GM12891 (cell line): ENCODE data around the gene BCDIN3D.

Experiments used
- DNase-seq: peaks from one replicate; pipeline ENCODE4 v3.0.0; 2011; ENCODE audit warnings: low spot score; ENCODE audit not compliant: insufficient read length
- FAIRE-seq: peaks from 2 replicates; lab custom pipeline; 2011; peaks lifted over from hg19 to GRCh38; lab: Jason Lieb, UNC
- PAX5 ChIP-seq: IDR thresholded peaks from 2 replicates; pipeline ENCODE4 v1.6.1; 2011; ENCODE audit warnings: low read length, moderate library complexity, mild to moderate bottlenecking; ENCODE audit not compliant: insufficient read depth, severe bottlenecking
- POLR2A ChIP-seq: IDR thresholded peaks from 2 replicates; pipeline ENCODE4 v1.6.1; 2011; ENCODE audit warnings: low read depth, low read length, control low read depth
- POLR2AphosphoS5 ChIP-seq: IDR thresholded peaks from 2 replicates; pipeline ENCODE4 v1.6.1; 2011; ENCODE audit warnings: low read depth, low read length, control low read depth
- POU2F2 ChIP-seq: IDR thresholded peaks from 2 replicates; pipeline ENCODE4 v1.6.1; 2011; ENCODE audit warnings: low read depth, mild to moderate bottlenecking, control low read depth, low read length, moderate library complexity
- SPI1 ChIP-seq: IDR thresholded peaks from 2 replicates; pipeline ENCODE4 v1.6.1; 2011; ENCODE audit warnings: low read depth, low read length, control low read depth
- TAF1 ChIP-seq: IDR thresholded peaks from 2 replicates; pipeline ENCODE4 v1.6.1; 2011; ENCODE audit warnings: low read depth, low read length, control low read depth

The BCDIN3D gene

DNA sequence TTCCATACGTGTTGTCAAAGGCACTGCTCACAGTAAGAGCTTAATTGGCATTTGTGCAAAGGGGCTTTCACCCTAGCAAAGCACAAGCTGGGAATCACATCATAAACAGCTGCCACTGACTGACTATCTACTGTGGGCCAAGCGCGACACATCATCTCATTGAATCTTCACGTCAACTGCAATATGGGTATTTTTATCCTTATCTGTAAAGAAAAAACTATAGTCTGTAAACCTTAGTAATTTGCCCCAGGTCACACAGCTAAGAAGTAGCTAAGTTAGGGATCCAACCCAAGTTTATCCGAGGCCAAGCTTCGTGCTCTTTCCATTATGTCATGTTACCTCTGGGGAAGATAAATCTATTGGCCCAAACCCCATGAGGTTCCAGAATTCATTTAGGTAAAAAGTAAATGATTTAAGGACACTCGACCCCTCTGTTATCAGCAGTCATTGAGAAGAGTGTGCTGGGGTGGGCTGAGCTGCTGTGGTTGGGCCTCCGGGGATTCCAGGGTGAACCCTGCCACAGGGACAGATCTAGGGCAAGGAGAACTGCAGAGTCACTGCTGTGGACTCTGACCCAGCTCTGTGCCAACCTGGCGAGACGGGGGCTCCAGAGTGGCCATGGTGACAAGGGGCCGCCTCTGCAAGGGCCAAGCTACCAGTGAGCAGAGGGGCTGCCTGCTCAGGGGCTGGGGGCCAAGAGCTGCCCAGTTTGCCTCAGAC, 42.3 kb downstream of the BCDIN3D start:
- TF ChIP-seq SPI1 (no peak), PAX5 (no peak), POLR2A (no peak), POU2F2 (no peak), TAF1 (no peak), POLR2AphosphoS5 (no peak)
- DNase-seq (no peak), FAIRE-seq (no peak)

DNA sequence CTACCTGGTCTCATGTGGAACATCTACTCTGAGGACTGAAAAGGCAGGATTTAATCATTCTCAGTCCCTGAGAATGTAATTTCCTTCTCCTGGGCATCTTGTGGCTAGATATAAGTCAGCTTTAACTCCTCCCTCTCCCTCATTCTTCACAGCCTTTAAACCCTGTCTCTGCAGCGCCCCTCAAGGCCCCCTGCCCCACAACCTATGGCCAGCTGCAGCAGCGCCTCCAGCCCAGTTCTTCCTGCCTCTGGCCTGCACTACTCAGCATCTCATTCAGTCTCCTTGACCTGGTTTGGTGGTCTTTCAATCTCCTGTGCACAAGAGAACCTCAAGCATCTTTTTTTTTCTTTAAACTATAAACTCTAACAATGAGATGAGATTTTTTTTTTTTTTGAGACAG, 44.0 kb downstream of the BCDIN3D start:
- FAIRE-seq = no peak
- DNase-seq = no peak
- TF ChIP-seq PAX5 (no peak), SPI1 (no peak), POLR2A (no peak), POU2F2 (no peak), TAF1 (no peak), POLR2AphosphoS5 (no peak)

DNA sequence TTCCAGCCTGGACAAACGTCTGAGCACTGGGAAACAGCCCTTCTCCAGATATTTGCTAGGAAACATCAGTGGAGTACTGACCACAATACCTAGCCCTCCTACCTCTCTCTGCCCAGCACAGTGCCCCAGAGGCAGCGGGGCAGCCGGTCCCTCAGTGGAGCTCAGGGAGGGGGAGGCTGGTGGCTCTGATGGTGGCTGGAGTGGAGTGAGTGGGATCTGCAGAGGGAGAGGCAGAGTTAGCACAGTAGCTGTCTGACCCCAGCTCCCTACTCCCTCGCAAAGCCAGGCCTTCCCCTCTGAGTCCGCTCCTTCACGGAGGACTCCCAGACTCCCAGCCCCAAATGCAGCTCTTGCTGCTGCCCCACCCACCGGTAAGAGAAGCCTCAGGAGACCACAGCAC, 44.7 kb downstream of the BCDIN3D start:
- DNase-seq (no peak), FAIRE-seq (no peak)
- TF ChIP-seq POU2F2 (no peak), POLR2AphosphoS5 (no peak), TAF1 (no peak), PAX5 (no peak), SPI1 (no peak), POLR2A (no peak)

DNA sequence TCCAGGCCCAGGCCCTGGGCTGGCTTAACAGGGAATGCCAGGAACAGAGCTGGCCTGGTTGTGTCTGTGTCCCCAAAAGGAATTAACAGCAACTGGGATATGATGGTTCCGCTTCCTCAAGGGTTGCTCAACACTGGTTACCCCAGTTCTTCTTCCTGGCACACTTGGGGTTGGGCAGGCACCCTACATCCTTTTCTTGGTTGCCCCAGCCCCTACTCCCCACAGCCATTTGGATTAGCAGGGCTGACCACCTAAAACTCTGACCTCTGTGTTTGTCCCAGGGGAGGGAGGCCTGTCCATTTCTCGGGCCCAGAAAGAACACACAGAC, 45.5 kb downstream of the BCDIN3D start:
- no peak for DNase-seq
- TF ChIP-seq PAX5 (no peak), POLR2AphosphoS5 (no peak), POLR2A (no peak), TAF1 (no peak), POU2F2 (no peak), SPI1 (no peak)
- no peak for FAIRE-seq

DNA sequence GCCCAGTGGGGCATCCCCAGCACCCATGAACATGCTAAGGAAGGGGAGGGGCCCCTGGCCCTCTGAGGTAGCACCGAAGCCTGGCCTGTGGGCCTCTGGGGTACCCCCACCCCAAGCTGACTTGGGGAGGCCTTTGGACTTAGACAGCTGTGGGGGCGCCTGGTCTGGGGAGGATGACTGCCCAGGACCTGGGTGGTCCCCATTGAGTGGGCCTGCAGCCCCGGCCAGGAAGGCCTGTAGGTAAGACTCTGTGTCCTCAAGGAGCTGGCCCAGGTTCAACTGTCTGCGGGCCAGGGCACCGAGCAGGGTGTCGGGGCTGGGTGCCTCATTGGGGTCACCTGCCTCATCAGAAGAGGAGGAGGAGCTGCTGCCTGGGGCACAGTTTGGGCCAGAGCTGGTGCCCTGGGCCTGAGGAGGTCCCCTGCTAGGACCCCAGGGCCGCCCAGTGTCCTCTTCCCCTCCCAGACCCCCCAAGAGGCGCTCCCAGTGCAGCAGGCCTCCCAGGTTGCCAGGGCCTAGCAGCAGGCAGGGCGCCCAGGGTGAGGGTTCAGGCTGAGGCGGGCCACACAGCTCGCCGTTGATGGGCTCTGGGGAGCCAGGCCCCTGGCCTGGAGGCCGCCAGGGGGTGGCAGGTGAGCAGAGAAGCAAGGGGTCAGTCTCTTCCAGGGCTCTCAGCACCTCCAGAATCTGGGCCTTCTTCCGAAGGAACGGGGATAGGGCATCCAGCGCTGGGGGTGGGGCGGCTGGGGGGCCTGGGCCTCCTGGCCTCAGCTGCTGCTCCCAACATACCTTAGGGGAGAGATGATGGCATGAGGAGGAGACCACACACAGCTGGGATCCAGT, 46.1 kb downstream of the BCDIN3D start:
- TF ChIP-seq POLR2AphosphoS5 = no peak
- no peak for TF ChIP-seq PAX5
- no peak for TF ChIP-seq POLR2A
- no peak for TF ChIP-seq SPI1
- no peak for TF ChIP-seq POU2F2
- TF ChIP-seq TAF1 = no peak
- DNase-seq = no peak
- no peak for FAIRE-seq

DNA sequence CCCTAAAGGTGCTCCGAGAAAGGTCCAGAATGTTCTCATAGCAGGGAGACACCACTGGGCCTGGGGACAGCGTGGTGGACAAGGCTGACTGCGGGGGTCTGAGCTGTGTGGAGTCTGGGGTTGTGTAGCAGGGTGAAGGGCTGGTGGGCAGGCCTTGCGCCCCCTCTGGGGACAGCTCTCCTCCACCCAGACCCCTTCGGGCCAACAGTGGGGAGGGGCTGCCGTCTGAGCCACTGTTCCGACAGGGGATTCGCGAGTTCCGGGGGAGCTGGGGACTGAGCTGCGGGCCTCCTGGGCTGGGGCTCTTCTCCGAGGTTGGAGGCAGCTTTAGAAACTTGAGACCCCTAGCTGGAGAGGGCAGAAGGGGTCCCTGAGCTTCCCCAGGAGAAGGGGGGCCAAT, 46.8 kb downstream of the BCDIN3D start:
- FAIRE-seq (no peak), DNase-seq (no peak)
- TF ChIP-seq POLR2AphosphoS5 = no peak
- TF ChIP-seq POU2F2 = no peak
- no peak for TF ChIP-seq PAX5
- TF ChIP-seq POLR2A = no peak

DNA sequence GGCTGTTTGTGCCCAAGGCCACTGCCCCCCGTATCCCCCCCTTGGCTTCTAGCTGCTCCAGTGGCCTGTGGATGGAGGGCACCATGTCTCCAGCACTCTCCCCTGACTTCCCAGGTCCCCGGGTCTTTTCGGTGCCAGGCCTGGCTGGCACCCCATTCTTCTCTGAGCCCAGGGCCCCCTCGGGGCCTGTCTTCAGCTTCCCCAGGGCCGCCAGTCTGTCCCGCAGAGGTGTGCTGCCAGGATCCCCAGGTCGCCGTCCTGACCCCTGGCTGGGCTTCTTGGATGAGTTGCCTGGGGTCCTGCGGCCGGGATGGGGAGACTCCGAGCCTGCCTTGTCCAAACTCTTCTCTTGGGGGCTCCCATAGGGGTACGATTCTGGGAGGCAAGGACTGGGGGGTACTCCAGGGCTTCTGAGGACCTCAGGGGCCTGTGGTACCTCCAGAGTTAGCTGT, 47.2 kb downstream of the BCDIN3D start:
- DNase-seq = no peak
- FAIRE-seq = no peak
- TF ChIP-seq POLR2AphosphoS5 = no peak
- no peak for TF ChIP-seq POLR2A
- no peak for TF ChIP-seq SPI1

DNA sequence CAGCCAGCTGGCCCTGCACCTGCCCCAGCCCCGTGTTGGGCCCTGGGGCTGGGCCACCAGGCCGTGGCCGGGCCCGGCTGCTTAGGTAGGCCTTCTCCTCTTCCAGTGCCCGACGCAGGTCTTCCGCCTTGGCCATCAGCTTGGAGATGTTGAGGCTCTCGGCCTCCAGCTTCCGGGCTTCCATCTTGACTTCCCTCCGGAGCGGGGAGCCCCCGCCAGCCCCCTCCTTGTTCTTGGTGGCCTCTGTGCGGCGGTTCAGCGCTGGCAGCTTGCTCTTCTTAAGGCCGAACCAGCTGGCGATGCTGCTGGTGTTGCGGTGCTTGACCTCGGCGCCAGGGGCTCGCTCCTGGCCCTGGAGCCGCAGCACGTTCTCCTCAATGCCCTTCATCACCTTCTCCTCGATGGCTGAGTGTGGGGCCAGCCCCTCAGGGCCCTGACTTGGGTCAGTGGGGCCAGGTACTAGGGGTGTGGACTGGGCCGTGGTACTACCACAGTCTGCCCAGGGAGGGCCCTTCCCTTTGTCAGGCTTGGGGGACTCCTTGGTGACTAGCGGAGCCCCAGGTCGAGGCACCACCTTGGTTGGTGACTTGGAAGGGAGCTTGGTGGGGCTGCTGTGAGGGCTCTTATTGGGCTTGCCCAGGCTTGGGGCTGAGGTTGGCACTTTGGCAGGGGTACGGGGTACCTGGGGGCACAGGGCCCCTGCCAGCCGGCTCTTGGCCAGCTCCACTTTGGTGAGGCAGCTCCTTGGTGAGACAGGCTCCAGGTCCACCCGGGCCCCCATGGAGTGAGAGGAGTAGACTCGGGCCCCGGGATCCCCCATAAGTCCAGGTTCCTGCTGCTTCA, 47.9 kb downstream of the BCDIN3D start:
- no peak for DNase-seq
- TF ChIP-seq TAF1 (no peak), POLR2AphosphoS5 (0 out of 2 replicates have a peak, but pooled peaks have one; percentile 8)
- no peak for FAIRE-seq

DNA sequence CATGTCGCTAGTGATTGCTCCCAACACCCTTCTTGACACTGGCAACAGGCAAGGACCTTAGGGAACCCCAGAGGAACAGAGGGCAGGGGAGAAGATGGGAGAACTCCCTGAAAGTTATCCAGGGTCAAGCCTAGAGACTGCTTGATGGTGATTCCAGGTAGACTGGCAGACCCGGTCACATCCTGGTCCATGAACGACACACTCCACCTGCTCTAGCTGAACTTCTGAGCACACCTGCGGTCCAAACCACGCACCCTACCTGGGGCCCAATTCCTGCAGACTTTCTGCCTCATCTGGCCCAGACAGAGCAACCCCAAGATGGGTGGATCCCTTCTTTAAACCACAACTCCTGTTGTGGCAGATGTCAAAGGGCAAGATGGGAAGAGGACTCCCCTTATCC, 48.9 kb downstream of the BCDIN3D start:
- DNase-seq (no peak), FAIRE-seq (no peak)
- TF ChIP-seq POLR2AphosphoS5 = 0 out of 2 replicates have a peak, but pooled peaks have one; percentile 12
- no peak for TF ChIP-seq PAX5
